D721Med (cell line): ENCODE data around the gene MDFIC.

Experiments
- DNase-seq: peaks from one replicate; pipeline ENCODE4 v3.0.0; 2011; ENCODE audit warnings: low spot score; ENCODE audit not compliant: insufficient read length
- FAIRE-seq: peaks from 2 replicates; lab custom pipeline; 2011; peaks lifted over from hg19 to GRCh38; lab: Jason Lieb, UNC
- TF ChIP-seq, protein P1 (sequence below): IDR thresholded peaks from 2 replicates; pipeline ENCODE4 v1.5.1; 2012; ENCODE audit warnings: mild to moderate bottlenecking, control low read depth; ENCODE audit not compliant: insufficient read depth; ENCODE audit errors: missing control alignments

Gene MDFIC

GRCh38 chr7:114889646-114890285, 32.1 kb upstream of the MDFIC start:
- TF ChIP-seq, protein P1, sequence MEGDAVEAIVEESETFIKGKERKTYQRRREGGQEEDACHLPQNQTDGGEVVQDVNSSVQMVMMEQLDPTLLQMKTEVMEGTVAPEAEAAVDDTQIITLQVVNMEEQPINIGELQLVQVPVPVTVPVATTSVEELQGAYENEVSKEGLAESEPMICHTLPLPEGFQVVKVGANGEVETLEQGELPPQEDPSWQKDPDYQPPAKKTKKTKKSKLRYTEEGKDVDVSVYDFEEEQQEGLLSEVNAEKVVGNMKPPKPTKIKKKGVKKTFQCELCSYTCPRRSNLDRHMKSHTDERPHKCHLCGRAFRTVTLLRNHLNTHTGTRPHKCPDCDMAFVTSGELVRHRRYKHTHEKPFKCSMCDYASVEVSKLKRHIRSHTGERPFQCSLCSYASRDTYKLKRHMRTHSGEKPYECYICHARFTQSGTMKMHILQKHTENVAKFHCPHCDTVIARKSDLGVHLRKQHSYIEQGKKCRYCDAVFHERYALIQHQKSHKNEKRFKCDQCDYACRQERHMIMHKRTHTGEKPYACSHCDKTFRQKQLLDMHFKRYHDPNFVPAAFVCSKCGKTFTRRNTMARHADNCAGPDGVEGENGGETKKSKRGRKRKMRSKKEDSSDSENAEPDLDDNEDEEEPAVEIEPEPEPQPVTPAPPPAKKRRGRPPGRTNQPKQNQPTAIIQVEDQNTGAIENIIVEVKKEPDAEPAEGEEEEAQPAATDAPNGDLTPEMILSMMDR, result no peak
- FAIRE-seq (no peak), DNase-seq (no peak)

GRCh38 chr7:114890561-114890960, 31.3 kb upstream of the MDFIC start:
- DNase-seq (no peak), FAIRE-seq (no peak)
- TF ChIP-seq, protein P1, result no peak

DNA sequence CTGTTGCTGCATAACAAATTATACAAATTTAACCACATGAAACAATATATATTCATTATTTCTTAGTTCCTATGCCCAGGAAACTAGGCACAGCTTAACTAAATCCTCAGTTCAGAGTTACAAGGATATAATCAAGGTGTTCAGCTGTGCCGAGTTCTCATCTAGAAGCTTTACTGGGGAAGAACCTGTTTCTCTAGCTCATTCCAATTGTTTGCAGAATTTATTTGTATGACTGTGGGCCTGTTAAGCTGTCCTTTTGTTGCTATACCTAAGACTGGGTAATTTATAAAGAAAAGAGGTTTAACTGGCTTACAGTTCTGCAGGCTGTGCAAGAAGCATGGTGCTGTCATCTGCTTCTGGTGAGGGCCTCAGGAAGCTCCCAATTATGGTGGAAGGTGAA, 21.8 kb upstream of the MDFIC start:
- FAIRE-seq, result no peak
- TF ChIP-seq, protein P1, result no peak
- no peak for DNase-seq

GRCh38 chr7:114901771-114902170, 20.1 kb upstream of the MDFIC start:
- TF ChIP-seq, protein P1, result no peak
- DNase-seq (no peak), FAIRE-seq (no peak)

DNA sequence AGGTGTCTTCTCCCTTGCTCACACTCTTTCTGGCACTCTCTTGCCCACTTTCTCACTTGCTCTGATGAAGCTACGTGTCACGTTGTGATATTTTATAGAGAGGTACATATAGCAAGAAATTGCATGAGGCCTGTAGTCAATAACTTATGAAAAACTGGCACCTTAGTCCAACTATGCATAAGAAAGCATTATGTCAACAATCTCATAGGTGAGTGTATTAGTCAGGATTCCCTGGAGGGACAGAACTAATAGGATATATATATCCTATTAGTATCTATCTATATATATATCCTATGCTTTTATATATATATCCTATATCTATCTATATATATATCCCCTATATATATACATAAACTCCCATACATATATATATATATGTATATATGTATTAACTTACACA, 18.8 kb upstream of the MDFIC start:
- TF ChIP-seq, protein P1, result no peak

DNA sequence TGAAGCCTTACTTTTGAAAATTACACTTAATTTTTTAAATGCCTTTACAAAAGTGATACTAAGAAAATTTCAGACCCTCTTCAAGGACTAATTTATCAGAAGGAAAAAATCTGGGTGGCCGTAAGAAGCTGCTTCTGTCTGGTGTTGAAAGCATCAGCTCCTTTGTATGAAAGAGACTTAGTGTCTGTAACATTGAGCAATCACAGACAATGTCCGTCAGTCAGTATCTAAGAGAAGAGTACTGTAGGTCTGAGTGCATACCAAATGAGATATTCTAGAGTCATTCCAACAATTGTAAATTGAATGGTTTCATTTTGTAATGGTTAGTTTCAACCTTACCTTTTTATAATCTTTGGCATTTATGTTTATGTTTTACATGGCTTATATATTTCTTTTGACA, 11.1 kb upstream of the MDFIC start:
- TF ChIP-seq, protein P1, result no peak
- no peak for FAIRE-seq

More for the DNA sequence above, 18.8 kb upstream of the MDFIC start:
- DNase-seq (no peak), FAIRE-seq (no peak)

GRCh38 chr7:114911411-114911810, 10.5 kb upstream of the MDFIC start:
- no peak for DNase-seq
- TF ChIP-seq, protein P1, result no peak
- FAIRE-seq, result no peak

More for the DNA sequence above, 11.1 kb upstream of the MDFIC start:
- no peak for DNase-seq
